ENCODE results near the gene PTPRG. TPM values are rescaled to one million over a fixed set of nuclear protein-coding genes. Genes with fewer than 3 reads are reported as not detected.

PTPRG gene
- total and polyA plus RNA-seq, 2 of the 13 experiments (the other 11 are each of a cell fraction or from before 2014, with no cell fraction given) = 8.0 to 25.3 TPM

- no peak for TF ChIP-seq ZNF232 (CRISPR knock-in tag; IDR thresholded peaks at IDR 0.05; ENCODE audit: borderline replicate concordance)
- TF ChIP-seq HOXA9 (CRISPR knock-in tag; IDR thresholded peaks at IDR 0.05; ENCODE audit: borderline replicate concordance) = no peak
Observed at GRCh38 chr3:61761694-61762430, 200.5 kb downstream of the PTPRG start (continued).

GRCh38 chr3:61765157-61765876, 203.9 kb downstream of the PTPRG start:
- in situ Hi-C loops (cut with HindIII; ENCODE audit: extremely low pct_ligation_motif_present, low pct_unique_long_range_greater_than_20kb) = no loop called here
- H3K4me1 ChIP-seq (ENCODE audit: insufficient read depth, low read length) = peaks cover 9% of the 10 kb centered on the region; the same call in 1 of the 2 replicates
- no peaks in the 10 kb centered on the region for H3K27me3 ChIP-seq (ENCODE audit: control insufficient read depth in 1 of 2, insufficient read depth in 2 of 2, low read length in 2 of 2)
- no TSS peak for BruUV-seq (replicated peaks)
- H3K4me3 ChIP-seq (replicated peaks in 1 of 3; ENCODE audit: insufficient read depth in 1 of 3, low read depth in 2 of 3, low read length in 3 of 3) = no peak overlapping the region
- H3K36me3 ChIP-seq (replicated peaks in 1 of 2; ENCODE audit: control insufficient read depth in 1 of 2, insufficient read depth in 2 of 2, low read length in 2 of 2) = no peaks in the 10 kb centered on the region
- H4K20me1 ChIP-seq (ENCODE audit: insufficient read depth, low read length) = no peaks in the 10 kb centered on the region
- H3K79me2 ChIP-seq (ENCODE audit: insufficient read depth, low read length) = peaks cover 5% of the 10 kb centered on the region
- intact Hi-C loops (cut with micrococcal nuclease; ENCODE audit: unreplicated experiment) = no loop called here
- ChIA-PET POLR2A (no interaction called here), CTCF (ENCODE audit: low intra/inter-chr PET ratio, low total read pairs) (no interaction called here)
- H3K4me2 ChIP-seq (ENCODE audit: low read depth, low read length) = no peak overlapping the region
- no peak overlapping the region for H3K27ac ChIP-seq (ENCODE audit: extremely low read length, insufficient read depth, low read length)
- no peak overlapping the region for H2AFZ ChIP-seq (ENCODE audit: low read length)
- 98% methylated on average over 5 of the region's 5 CpGs for WGBS (ENCODE audit: low lambda C conversion rate)
- H3K9ac ChIP-seq (ENCODE audit: insufficient read depth, low read depth, low read length) = no peak overlapping the region
- FAIRE-seq (no peak), ATAC-seq (no peak), DNase-seq (ENCODE audit: low spot score) (no peak)
- no peaks in the 10 kb centered on the region for H3K9me3 ChIP-seq (ENCODE audit: low read length)
- TF ChIP-seq NKX3-1 (CRISPR knock-in tag; IDR thresholded peaks at IDR 0.05) = no peak
- no peak for TF ChIP-seq RERE (CRISPR knock-in tag; IDR thresholded peaks at IDR 0.05; ENCODE audit: low read depth)
- no peak for TF ChIP-seq WIZ (CRISPR knock-in tag; IDR thresholded peaks at IDR 0.05)
- no peak for TF ChIP-seq ATF4 (CRISPR knock-in tag; IDR thresholded peaks at IDR 0.05)
- no peak for TF ChIP-seq ZNF777 (CRISPR knock-in tag; IDR thresholded peaks at IDR 0.05)
- no peak for TF ChIP-seq ZNF713 (CRISPR knock-in tag; IDR thresholded peaks at IDR 0.05)
- TF ChIP-seq IRF2 (CRISPR knock-in tag; IDR thresholded peaks at IDR 0.05) = no peak
- no peak for TF ChIP-seq MXD3 (CRISPR knock-in tag; IDR thresholded peaks at IDR 0.05)
- no peak for TF ChIP-seq HES4 (CRISPR knock-in tag; IDR thresholded peaks at IDR 0.05; ENCODE audit: borderline replicate concordance)
- TF ChIP-seq ZNF878 (CRISPR knock-in tag; IDR thresholded peaks at IDR 0.05) = no peak
- no peak for TF ChIP-seq HIC2 (CRISPR knock-in tag; IDR thresholded peaks at IDR 0.05; ENCODE audit: low read depth)

Data from HepG2 (cell line).